GM18517 (cell line): ENCODE measurements around the gene TPSG1.

Experiments used
- ATAC-seq: cut with Tn5 transposase; IDR thresholded peaks from one replicate; pipeline ENCODE4 v1.9.1; 2021; ENCODE audit warnings: mild to moderate bottlenecking, moderate library complexity; ENCODE audit not compliant: unreplicated experiment

TPSG1 gene

GRCh38 chr16:1181404-1182315 is 43.4 kb downstream of the TPSG1 start:
- ATAC-seq = no peak

GRCh38 chr16:1180549-1181403 is 44.3 kb downstream of the TPSG1 start:
- no peak for ATAC-seq

- no peak for ATAC-seq
These were observed 46.7 kb downstream of the TPSG1 start for GRCh38 chr16:1178295-1178910.

GRCh38 chr16:1177750-1178149 is 47.3 kb downstream of the TPSG1 start:
- ATAC-seq = no peak

- no peak for ATAC-seq
These were observed 48.0 kb downstream of the TPSG1 start for GRCh38 chr16:1177053-1177452.

GRCh38 chr16:1176280-1176897 is 48.7 kb downstream of the TPSG1 start:
- ATAC-seq = no peak

GRCh38 chr16:1175566-1176279 is 49.3 kb downstream of the TPSG1 start:
- ATAC-seq = no peak

- ATAC-seq = no peak
These were observed 50.4 kb downstream of the TPSG1 start for GRCh38 chr16:1174477-1175357.

GRCh38 chr16:1173788-1174451 is 51.1 kb downstream of the TPSG1 start:
- no peak for ATAC-seq

GRCh38 chr16:1172651-1173050 is 52.4 kb downstream of the TPSG1 start:
- ATAC-seq = no peak

GRCh38 chr16:1171854-1172428 is 53.1 kb downstream of the TPSG1 start:
- no peak for ATAC-seq
